Stromal cell of bone marrow (primary cell): ENCODE results near the gene TSPAN3.

Experiments
- DNase-seq: peaks from one replicate; pipeline ENCODE4 v3.0.0-alpha.2; 2012; ENCODE audit warnings: low read depth

Gene TSPAN3

DNA sequence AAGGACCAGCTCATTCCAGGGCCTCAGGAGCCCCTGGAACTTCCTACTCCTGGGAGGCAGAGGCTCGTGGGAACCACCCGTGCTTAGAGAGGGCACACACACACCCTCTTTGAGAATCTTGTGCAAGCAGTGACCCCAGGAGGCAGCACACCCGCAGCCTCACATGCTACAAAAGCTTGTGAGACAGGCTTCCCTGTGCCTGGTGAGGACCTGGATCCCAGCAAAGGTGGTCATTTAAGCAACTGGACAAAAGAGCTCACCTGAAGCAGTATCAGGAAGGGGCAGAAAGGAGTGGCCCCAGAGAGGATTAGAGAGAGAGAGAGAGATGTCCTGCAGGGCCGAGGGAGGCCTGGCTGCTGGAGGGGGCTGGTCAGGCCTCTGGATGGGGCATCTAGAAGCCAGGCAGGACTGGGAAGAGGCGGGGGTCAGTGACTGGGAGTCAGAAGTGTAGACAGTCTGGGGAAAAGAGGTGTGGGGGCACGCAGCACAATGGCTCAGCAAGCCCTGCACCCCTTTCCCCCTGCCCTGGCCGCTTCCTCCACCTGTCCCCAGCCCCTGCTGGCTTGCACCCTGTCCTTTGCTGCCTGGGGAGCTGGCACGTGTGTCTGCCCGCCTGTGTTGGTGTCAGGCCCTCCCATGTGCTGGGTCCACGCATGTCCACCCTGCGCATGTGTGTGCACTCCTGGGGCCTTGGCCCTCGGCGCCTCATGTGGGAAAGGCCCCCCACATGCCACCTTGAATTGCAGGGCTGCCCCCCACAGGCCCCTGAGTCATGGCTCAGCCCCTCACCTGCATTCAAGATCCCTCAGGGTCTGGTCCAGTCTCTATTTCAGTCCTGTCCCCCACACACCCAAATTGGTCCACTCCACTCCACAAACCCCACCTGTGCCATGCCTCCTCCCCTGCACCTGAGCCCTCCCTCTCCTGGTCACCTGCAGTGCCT, 36.9 kb downstream of the TSPAN3 start:
- no peak for DNase-seq

- DNase-seq = no peak
These were observed 37.5 kb downstream of the TSPAN3 start for GRCh38 chr15:77033417-77033728.

DNA sequence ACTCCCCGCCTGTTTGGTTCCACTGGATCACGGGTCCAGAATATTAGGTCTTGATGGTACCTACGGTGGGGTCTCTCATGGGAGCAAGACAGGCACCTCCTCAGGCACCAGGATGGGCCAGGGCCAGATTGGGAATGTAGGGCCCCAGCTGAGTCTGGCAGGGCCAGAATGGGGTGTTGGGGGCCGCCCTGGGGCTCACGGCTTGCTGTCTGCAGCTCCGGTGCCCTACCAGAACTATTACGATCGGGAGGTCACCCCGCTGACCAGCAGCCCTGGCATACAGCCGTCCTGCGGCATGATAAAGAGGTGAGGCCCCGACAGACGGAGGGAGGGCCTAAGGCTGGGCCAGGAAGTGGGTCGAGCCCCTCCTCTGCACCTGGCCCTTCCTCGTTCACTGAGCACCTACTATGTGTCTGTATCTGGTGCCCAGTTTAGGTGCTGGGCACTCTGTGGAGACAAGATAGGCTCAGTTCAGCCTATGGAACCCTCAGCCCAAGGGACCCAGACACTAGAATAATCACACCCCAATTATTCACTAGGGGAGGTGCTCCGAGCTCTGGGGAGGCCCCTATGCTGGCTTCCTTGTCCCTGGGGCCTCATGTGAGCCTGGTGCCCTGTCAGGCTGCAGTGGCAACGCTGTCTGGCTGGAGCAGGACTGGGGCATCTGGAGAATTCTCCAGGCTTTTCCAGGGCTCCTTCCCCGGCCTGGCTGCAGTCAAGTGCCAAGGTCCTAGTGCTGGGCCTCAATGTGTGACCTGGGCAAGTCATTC, 38.1 kb downstream of the TSPAN3 start:
- no peak for DNase-seq

DNA sequence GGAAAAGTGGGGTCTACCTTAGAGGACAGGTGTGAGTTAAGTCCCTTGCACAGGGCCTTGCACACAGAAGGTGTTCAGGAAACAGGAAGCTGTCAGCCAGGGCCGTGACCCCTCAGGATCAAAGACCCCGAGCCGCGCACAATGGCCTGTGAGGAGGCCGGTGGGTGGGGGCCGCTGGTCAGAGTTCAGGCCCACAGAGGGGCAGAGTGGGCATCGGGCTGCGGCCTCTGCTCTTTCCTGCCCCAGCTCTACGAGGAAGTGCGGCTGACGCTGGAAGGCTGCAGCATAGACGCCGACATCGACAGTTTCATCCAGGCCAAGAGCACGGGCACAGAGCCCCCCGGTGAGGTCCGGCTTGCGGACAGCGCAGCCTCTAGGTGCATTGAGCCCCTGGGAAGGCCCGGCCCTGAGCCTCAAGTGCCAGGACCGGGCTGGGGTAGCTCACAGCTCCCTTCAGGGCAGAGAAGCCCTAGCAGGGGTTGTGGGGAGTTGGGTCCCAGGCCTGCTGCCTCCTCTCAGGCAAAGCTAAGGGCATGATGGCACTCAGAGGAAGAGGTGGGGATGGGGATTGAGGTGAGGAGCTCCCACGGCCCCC, 38.8 kb downstream of the TSPAN3 start:
- DNase-seq = no peak

GRCh38 chr15:77031376-77032050, 39.4 kb downstream of the TSPAN3 start:
- no peak for DNase-seq

DNA sequence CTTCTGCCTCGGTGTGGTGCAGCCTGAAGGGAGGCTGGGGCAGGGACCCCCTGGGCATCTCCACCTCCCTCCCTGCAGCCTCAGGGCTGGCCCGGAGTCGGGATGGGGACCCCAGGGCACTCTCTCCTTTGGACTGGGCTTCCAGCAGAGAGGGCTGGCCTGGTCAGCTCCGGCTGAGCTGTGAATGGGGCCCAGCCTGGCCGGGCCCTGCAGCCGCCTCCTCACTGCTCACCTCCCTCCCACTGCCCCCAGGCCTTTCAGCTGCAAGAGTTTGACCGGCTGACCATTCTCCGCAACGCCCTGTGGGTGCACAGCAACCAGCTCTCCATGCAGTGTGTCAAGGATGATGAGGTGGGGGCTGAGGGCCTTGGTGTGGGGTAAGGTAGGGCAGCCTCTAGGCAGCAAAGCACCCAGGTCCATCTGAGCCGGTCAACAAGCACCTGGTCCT, 40.0 kb downstream of the TSPAN3 start:
- DNase-seq = no peak

DNA sequence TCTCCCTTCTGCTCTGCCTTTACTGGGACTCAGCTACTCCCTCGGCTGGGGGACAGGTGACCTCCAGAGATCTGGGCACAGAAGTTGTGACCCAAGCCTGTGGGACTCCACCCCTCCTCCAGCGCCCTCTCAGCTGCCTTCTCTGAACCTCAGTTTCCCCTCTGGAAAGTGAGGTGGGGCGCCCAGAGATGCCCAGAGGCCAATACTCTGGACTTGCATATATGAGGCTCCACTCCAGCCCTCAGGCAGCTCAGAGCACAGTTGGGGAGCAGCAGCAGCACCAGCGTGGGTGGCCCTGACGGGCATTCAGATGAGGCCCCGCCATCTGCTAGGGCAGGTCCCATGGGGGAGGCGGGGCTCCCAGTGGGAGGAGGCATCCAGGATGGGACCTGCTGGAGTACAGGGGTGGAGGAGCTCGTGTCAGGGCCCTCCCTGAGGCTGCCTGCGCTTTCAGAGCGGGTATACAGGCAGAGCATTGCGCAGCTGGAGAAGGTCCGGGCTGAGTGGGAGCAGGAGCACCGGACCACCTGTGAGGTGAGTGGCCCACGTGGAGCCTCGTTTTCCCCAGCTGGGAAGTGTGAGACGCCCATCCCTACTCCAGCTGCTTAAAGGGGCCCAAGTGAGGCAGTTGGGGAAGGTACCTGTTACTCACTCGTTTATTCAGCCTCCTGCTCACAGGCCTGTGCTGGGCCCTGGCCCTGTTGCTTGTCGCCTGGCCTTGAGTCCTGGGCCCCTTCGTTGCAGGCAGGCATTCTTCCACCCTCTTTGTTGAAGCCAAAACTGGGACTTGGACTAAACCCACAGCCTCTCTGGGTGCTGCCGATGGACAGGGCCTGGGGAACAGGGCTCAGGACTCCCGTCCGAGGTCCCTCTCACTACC, 40.6 kb downstream of the TSPAN3 start:
- DNase-seq = no peak

GRCh38 chr15:77029166-77030047, 41.5 kb downstream of the TSPAN3 start:
- DNase-seq = no peak

GRCh38 chr15:77028451-77029165, 42.3 kb downstream of the TSPAN3 start:
- DNase-seq = no peak

DNA sequence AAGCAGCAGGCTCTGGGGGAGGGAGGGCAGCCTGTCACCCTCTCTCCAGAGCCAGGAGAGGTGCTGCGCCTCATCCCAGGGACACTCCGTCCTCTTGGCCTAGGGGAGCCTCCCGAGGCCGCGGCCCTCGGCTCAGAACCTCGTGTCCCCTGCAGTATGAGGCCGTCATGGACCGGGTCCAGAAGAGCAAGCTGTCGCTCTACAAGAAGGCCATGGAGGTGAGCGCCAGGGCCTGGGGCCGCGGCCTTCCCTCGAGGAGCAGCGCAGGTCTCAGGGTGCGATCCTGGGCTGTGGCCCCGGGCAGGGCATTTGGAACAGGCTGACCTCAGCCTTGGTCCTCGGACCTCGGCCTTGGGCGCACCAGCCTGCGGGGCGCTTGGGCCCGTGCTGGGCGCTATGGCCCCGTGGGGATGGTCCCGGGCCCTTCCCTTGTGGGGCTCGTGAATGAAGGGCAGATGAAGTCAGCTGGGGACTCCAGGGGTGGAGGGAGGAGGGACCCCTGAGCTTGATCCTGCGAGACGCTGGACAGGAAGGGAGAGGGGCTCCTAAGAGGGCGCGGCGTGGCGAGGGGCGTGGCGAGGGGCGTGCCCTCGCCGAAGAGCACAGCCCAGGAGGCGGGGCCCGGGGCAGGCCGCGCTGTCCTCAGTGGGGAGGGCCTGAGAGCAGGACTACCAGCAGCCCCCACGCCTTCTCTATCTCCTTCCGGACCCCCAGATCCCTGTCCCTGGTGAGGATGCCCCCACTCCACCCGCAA, 43.0 kb downstream of the TSPAN3 start:
- DNase-seq = no peak

GRCh38 chr15:77027111-77027696, 43.7 kb downstream of the TSPAN3 start:
- no peak for DNase-seq

DNA sequence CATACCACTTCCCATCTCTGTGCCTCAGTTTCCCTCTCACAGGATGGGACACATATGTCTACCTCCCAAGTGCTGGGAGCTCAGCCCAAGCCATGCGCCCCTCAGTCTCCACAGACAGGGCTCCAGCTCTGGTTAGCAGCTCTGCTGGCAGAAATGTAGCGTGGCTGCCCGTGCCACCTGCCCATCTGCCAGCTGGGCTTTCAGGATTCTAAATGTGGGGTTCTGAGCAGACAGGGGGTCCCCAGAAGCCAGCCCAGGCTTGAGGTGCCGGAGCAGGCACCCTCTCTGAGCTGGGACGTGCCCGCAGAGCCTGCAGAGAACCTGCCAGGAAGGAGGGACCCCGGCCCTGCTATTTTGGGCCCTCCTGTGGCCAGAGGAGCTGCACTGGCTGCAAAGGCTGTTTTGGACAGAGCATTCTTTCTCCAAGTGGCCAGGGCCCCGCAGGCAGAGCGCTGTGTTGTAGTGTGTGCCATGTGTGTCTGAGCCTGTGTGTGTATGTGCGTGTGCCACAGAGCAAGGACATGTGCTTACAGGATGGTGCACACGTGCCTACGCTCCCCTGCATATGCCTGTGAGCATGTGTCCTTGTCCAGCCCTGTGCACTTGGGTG, 44.3 kb downstream of the TSPAN3 start:
- DNase-seq = no peak

GRCh38 chr15:77025941-77026411, 44.9 kb downstream of the TSPAN3 start:
- no peak for DNase-seq

DNA sequence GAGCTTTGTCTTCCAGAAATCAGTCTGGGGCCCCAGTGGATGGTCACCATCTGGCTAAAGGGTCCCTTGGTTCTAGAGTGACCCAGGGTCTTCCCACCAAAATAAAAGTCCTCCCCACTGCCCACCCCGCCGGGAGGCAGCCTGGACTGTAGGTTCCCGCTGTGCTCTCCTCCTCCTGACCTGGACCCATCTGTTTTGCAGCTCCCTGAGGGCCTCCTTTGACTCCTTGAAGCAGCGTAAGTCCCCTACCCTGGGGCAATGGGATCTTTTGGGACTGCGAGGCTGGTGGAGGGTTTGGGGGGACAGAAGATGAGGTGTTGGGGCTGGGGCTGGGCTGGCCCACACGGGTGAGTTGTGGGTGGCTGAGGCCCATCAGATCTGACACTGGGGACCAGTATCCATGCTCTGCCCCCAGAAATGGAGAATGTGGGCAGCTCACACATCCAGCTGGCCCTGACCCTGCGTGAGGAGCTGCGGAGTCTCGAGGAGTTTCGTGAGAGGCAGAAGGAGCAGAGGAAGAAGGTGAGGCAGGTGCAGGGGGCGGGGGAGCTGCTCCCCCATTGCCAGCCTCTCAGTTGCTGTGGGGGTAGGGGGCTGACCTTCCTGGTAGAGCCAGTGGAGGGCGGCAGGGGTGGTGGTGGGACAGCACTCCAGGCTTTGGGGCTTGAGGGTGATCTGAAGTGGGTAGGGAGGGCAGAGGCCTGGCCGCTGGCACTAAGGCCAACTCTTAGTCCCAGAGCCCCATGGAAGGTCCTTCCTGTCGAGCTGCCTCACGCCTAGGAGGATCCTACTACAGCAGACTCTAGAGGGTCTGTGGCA, 45.6 kb downstream of the TSPAN3 start:
- DNase-seq = no peak

- DNase-seq = no peak
These were observed 46.4 kb downstream of the TSPAN3 start for GRCh38 chr15:77024273-77025082.
